K562 (cell line): Measurements from ENCODE around the gene CSF1. TPM values are rescaled to one million over a fixed set of nuclear protein-coding genes. Genes with fewer than 3 reads are reported as not detected.

Experiments used
- ATAC-seq: fragments of 200-7000 bp; cut with Tn5 transposase; 3 replicates; pipeline ENCODE4 v1.9.1; 2020; ENCODE audit warnings: moderate library complexity
- BruUV-seq: library from RNA; stranded (reverse); fragments of 400-500 nt; replicated peaks from 2 replicates; lab custom pipeline; 2021; lab: Mats Ljungman, UMichigan
- CTCF ChIA-PET: fragments of 300-600 bp; formaldehyde crosslinking; extraction: SDS; loops from one replicate; lab custom pipeline; 2021; ENCODE audit warnings: low intra/inter-chr PET ratio; lab: Yijun Ruan, JAX
- POLR2A ChIA-PET: fragments of 300-600, 350-650 bp; sonication (Branson Sonifier 250); formaldehyde crosslinking; extraction: SDS; loops from one replicate; lab custom pipeline; 2021; ENCODE audit warnings: antibody characterized with exemption, inconsistent platforms; lab: Yijun Ruan, JAX
- DNase-seq, 4 experiments: peaks; one replicate each; pipeline versions ENCODE4 v3.0.0 to v3.0.0-alpha.2; 2011 to 2018; ENCODE audit warnings: low spot score in 3 of 4, mixed read lengths in 3 of 4; ENCODE audit errors: extremely low read depth in 1 of 4
- FAIRE-seq: peaks from 2 replicates; lab custom pipeline; 2011; peaks lifted over from hg19 to GRCh38; lab: Jason Lieb, UNC
- H2AFZ ChIP-seq: 2 replicates; pipeline ENCODE4 v1.6.0; 2011; ENCODE audit warnings: low read depth, low read length, control low read depth, inconsistent platforms
- H3K27ac ChIP-seq: fragments of 200-600 bp; 3 replicates; pipeline ENCODE4 v1.8.0; 2011; ENCODE audit warnings: low read depth, mild to moderate bottlenecking, control low read depth, inconsistent platforms, low read length, moderate library complexity, mixed read lengths; ENCODE audit errors: extremely low read depth
- H3K27me3 ChIP-seq, 2 experiments: fragments of 300-600 bp in 1 of 2; 2 replicates in 1 of 2; 3 replicates in 1 of 2; pipeline versions ENCODE4 v1.6.0 to v1.8.0; 2011; ENCODE audit warnings: inconsistent platforms in 2 of 2, low read length in 2 of 2, mild to moderate bottlenecking in 1 of 2, mixed read lengths in 1 of 2, moderate library complexity in 1 of 2; ENCODE audit not compliant: control insufficient read depth in 2 of 2, insufficient read depth in 2 of 2
- H3K36me3 ChIP-seq: fragments of 300-600 bp; 3 replicates; pipeline ENCODE4 v1.8.0; 2011; ENCODE audit warnings: mild to moderate bottlenecking, low read length, inconsistent platforms; ENCODE audit not compliant: control insufficient read depth, insufficient read depth
- H3K4me1 ChIP-seq, 2 experiments: fragments of 200-600 bp in 1 of 2; replicated peaks in 1 of 2; 2 replicates in 1 of 2; 3 replicates in 1 of 2; pipeline versions ENCODE4 v1.5.1 to v1.8.0; 2011; ENCODE audit warnings: inconsistent platforms in 2 of 2, low read length in 2 of 2, mild to moderate bottlenecking in 1 of 2, mixed read lengths in 1 of 2, moderate library complexity in 1 of 2; ENCODE audit not compliant: control insufficient read depth in 2 of 2, insufficient read depth in 2 of 2
- H3K4me2 ChIP-seq: 2 replicates; pipeline ENCODE4 v1.6.1; 2011; ENCODE audit warnings: low read length, control low read depth, inconsistent platforms, mixed read lengths; ENCODE audit not compliant: insufficient read depth
- H3K4me3 ChIP-seq: fragments of 200-600 bp; sonication (generic), shearing (Covaris generic); 2 replicates; pipeline ENCODE4 v1.5.1; 2016; ENCODE audit warnings: control low read depth, inconsistent platforms
- H3K79me2 ChIP-seq: fragments of 200-600 bp; 3 replicates; pipeline ENCODE4 v1.8.0; 2011; ENCODE audit warnings: low read length, inconsistent platforms; ENCODE audit not compliant: control insufficient read depth, insufficient read depth
- H3K9ac ChIP-seq, 2 experiments: 2 replicates each; pipeline versions ENCODE4 v1.6.0 to v1.6.1; 2011; ENCODE audit warnings: low read depth in 2 of 2, low read length in 2 of 2, control low read depth in 1 of 2, inconsistent platforms in 1 of 2, mild to moderate bottlenecking in 1 of 2, mixed read lengths in 1 of 2; ENCODE audit not compliant: insufficient read depth in 1 of 2
- H3K9me1 ChIP-seq: one replicate; pipeline ENCODE4 v1.6.0; 2011; ENCODE audit warnings: inconsistent platforms, mild to moderate bottlenecking, low read length, moderate library complexity; ENCODE audit not compliant: control insufficient read depth, insufficient read depth
- H3K9me3 ChIP-seq: replicated peaks from 2 replicates; pipeline ENCODE4 v1.5.1; 2011; ENCODE audit warnings: low read depth, low read length, inconsistent platforms; ENCODE audit not compliant: control insufficient read depth, insufficient read depth
- H4K20me1 ChIP-seq: replicated peaks from 2 replicates; pipeline ENCODE4 v1.6.1; 2011; ENCODE audit warnings: low read length, inconsistent platforms, mixed read lengths; ENCODE audit not compliant: control insufficient read depth, insufficient read depth
- CBFA2T3 ChIP-seq: fragments of 450-650 bp; IDR thresholded peaks from 2 replicates; pipeline ENCODE4 v1.6.1; 2017
- EGR1 ChIP-seq: fragments of 450-650 bp; conservative IDR thresholded peaks from 2 replicates; pipeline ENCODE4 v1.6.1; 2017; ENCODE audit warnings: mild to moderate bottlenecking
- EP300 ChIP-seq: IDR thresholded peaks from 2 replicates; pipeline ENCODE4 v1.6.1; 2012; ENCODE audit warnings: low read length, improper control_type of control experiment
- ESRRA ChIP-seq: fragments of 450-650 bp; IDR thresholded peaks from 2 replicates; pipeline ENCODE4 v1.6.1; 2014; ENCODE audit warnings: low read depth, mild to moderate bottlenecking, moderate library complexity, borderline replicate concordance
- GATAD2B ChIP-seq: fragments of 450-650 bp; IDR thresholded peaks from 2 replicates; pipeline ENCODE4 v1.6.1; 2017; ENCODE audit warnings: mild to moderate bottlenecking, borderline replicate concordance
- HMGN3 ChIP-seq: IDR thresholded peaks from 2 replicates; pipeline ENCODE4 v1.6.1; 2011; ENCODE audit warnings: borderline replicate concordance, low read depth, mild to moderate bottlenecking, mixed read lengths, low read length; ENCODE audit not compliant: insufficient read length; ENCODE audit errors: extremely low read depth
- MAFK ChIP-seq: IDR thresholded peaks from 2 replicates; pipeline ENCODE4 v1.6.1; 2011; ENCODE audit warnings: low read length, improper control_type of control experiment
- PCBP2 ChIP-seq: fragments of 200-400 bp; formaldehyde crosslinking; IDR thresholded peaks from 2 replicates; pipeline ENCODE4 v1.6.1; 2018; ENCODE audit warnings: low read length, low read depth, mild to moderate bottlenecking, moderate library complexity; ENCODE audit not compliant: poor library complexity, severe bottlenecking
- SIRT6 ChIP-seq: IDR thresholded peaks from one replicate; pipeline ENCODE4 v1.6.1; 2012; ENCODE audit warnings: low read depth, mild to moderate bottlenecking, control low read depth, inconsistent platforms, low read length, moderate library complexity
- XRCC4 ChIP-seq: IDR thresholded peaks from one replicate; pipeline ENCODE4 v1.6.1; 2011; ENCODE audit not compliant: insufficient read depth, insufficient read length; ENCODE audit errors: extremely low read depth
- WGBS: fragments of 100-300 bp; shearing (Covaris generic); methylation state at CpG from one replicate; pipeline ENCODE4 v1.1.6; 2016; ENCODE audit warnings: low coverage, mixed read lengths; ENCODE audit not compliant: insufficient coverage; ENCODE audit errors: missing lambda C conversion rate; 5-methylcytosine and 5-hydroxymethylcytosine counted together
- in situ Hi-C: fragments of 300-500 bp; cut with MboI; formaldehyde crosslinking; loops from 4 replicates; pipeline ENCODE4 v1.15.0; 2018; ENCODE audit warnings: inconsistent platforms, mixed read lengths
- intact Hi-C: fragments of 100-400 bp; cut with micrococcal nuclease; formaldehyde crosslinking; loops from 2 replicates; pipeline ENCODE4 v1.14.2; 2022
- polyA plus RNA-seq, 8 experiments: library from polyadenylated mRNA; depleted of rRNA in 4 of 8; stranded (reverse) in 5 of 8; unstranded in 3 of 8; fragments of >200 nt; fragmentation: Nextera tagmentation in 2 of 8; fragmentation: Illumina TruSeq in 1 of 8; extraction: Ambion mirVana in 2 of 8; extraction: Trizol in 1 of 8; gene quantifications; 2 replicates each; pipeline versions ENCODE4 v1.2.1 to v1.2.3, GENCODE V29; 2011 to 2014; ENCODE audit warnings: inconsistent platforms in 1 of 8, missing spikeins in 1 of 8
- total RNA-seq, 7 experiments: library from RNA; depleted of rRNA in 6 of 7; stranded (reverse); fragments of >200 nt in 6 of 7; fragmentation: Illumina TruSeq in 2 of 7; extraction: Trizol in 2 of 7; gene quantifications; 2 replicates each; pipeline versions ENCODE4 v1.2.1 to v1.2.3, GENCODE V29; 2011 to 2021; ENCODE audit warnings: low replicate concordance in 1 of 7

CSF1 gene
- total and polyA plus RNA-seq, 9 of the 15 experiments (the other 6 are each of a cell fraction or from before 2014, with no cell fraction given), result 0.18 to 11.8 (median 2.8) TPM

DNA sequence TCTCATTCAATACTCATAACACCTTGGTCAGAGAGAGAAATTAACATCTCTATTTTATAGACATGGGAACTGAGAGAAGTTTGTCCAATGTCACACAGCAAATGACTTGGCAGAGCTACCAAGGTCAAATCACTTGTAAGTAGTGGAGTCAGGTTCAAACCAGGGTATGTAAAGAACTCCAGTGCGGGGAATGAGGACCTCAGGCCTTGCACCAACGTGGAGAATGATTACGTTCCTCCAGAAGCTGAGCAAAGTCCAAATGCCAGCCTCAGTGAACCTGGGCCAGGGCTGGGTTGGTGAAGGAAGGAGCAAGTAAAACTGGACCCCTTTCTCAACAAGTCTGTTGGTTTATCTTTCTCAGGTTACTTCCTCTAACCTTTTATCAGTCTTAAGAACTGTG lies 1.8 kb upstream of the CSF1 start:
- Histone ChIP-seq H4K20me1 (no peaks in the 10 kb centered on the region), H3K36me3 (no peaks in the 10 kb centered on the region), H3K4me2 (no peak overlapping the region), H3K9me3 (no peaks in the 10 kb centered on the region), H3K27ac (no peak overlapping the region), H2AFZ (no peak overlapping the region), H3K9me1 (no peaks in the 10 kb centered on the region), H3K79me2 (peaks cover 21% of the 10 kb centered on the region), H3K27me3 (no peaks in the 10 kb centered on the region), H3K4me3 (no peak overlapping the region), H3K9ac (no peak overlapping the region), H3K4me1 (peaks cover 34 to 37% of the 10 kb centered on the region in 2 experiments)
- TF ChIP-seq MAFK, result no peak
- TF ChIP-seq CBFA2T3, result peak; percentile 27; the same call in 1 of the 2 replicates
- TF ChIP-seq EP300, result 0 out of 2 replicates have a peak, but pooled peaks have one; percentile 6
- no peak for TF ChIP-seq XRCC4
- no peak for TF ChIP-seq SIRT6
- no peak for TF ChIP-seq PCBP2
- TF ChIP-seq EGR1, result no peak
- no peak for TF ChIP-seq HMGN3
- TF ChIP-seq ESRRA, result peak; percentile 57; the same call in 1 of the 2 replicates
- no peak for TF ChIP-seq GATAD2B
- 81% methylated on average over 3 of the region's 3 CpGs for WGBS
- intact Hi-C loops, result no loop called here
- ChIA-PET CTCF (no interaction called here), POLR2A (interaction anchor here (1.3 to 4.0 kb wide), 3 partner anchors 9 to 111 kb away, joined by 4 to 15 read pairs (median 7); no protein-coding TSS in a partner anchor)
- in situ Hi-C loops, result no loop called here
- DNase-seq (no peak), ATAC-seq (no peak), FAIRE-seq (no peak)
- no TSS peak for BruUV-seq
